Duodenal mucosa (tissue), 2 donors: ENCODE data around the gene CYP2R1.

ENCODE experiments used
- H3K27ac ChIP-seq: one replicate; pipeline ENCODE4 v1.7.0; 2013; ENCODE audit warnings: low read depth, low read length
- H3K27me3 ChIP-seq, 2 donors: one replicate each; pipeline ENCODE4 v1.7.0; 2013; ENCODE audit warnings: low read length in 2 of 2, control low read depth in 1 of 2; ENCODE audit not compliant: insufficient read depth in 2 of 2, control insufficient read depth in 1 of 2
- H3K36me3 ChIP-seq, 2 donors: one replicate each; pipeline ENCODE4 v1.7.0; 2013; ENCODE audit warnings: low read length in 2 of 2, control low read depth in 1 of 2; ENCODE audit not compliant: insufficient read depth in 2 of 2, control insufficient read depth in 1 of 2
- H3K4me1 ChIP-seq, 2 donors: one replicate each; pipeline ENCODE4 v1.7.0; 2013; ENCODE audit warnings: low read length in 2 of 2, control low read depth in 1 of 2; ENCODE audit not compliant: insufficient read depth in 2 of 2, control insufficient read depth in 1 of 2
- H3K4me3 ChIP-seq, 2 donors: one replicate each; pipeline ENCODE4 v1.7.0; 2013; ENCODE audit warnings: low read length in 2 of 2, low read depth in 1 of 2
- H3K9ac ChIP-seq, 2 donors: one replicate each; pipeline ENCODE4 v1.7.0; 2013; ENCODE audit warnings: low read length in 2 of 2, low read depth in 1 of 2
- H3K9me3 ChIP-seq, 2 donors: one replicate each; pipeline ENCODE4 v1.7.0; 2013; ENCODE audit warnings: low read length in 2 of 2, control low read depth in 1 of 2; ENCODE audit not compliant: control insufficient read depth in 1 of 2

The CYP2R1 gene, protein sequence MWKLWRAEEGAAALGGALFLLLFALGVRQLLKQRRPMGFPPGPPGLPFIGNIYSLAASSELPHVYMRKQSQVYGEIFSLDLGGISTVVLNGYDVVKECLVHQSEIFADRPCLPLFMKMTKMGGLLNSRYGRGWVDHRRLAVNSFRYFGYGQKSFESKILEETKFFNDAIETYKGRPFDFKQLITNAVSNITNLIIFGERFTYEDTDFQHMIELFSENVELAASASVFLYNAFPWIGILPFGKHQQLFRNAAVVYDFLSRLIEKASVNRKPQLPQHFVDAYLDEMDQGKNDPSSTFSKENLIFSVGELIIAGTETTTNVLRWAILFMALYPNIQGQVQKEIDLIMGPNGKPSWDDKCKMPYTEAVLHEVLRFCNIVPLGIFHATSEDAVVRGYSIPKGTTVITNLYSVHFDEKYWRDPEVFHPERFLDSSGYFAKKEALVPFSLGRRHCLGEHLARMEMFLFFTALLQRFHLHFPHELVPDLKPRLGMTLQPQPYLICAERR

DNA sequence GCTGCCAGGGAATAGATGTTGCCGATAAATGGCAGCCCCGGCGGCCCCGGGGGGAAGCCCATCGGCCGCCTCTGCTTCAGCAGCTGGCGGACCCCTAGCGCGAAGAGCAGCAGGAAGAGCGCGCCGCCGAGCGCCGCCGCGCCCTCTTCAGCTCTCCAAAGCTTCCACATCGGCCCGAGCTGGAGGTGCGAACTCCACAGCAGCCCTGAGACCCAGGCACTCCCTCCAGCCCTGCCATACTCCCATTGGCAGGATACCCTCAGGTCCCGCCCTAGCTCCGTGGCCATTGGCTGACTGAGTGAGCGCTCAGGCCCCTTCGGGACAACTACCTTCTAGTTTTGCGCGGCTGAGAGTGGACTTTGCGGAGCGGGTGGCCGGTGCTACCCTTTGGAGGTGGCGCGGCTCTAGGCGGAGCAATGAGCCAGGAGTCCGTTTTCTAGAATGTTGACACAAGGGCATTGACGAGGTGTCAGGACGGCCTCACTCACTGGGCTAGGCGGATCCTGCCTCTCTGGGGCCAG lies at the start of gene CYP2R1:
CYP2R1 (minus strand) TSS at position 196 of the 521 bp plus-strand sequence; CDS start at position 170, 26 bp downstream.
- peak within 1 kb of the TSS; percentile 80 for H3K27ac ChIP-seq

DNA sequence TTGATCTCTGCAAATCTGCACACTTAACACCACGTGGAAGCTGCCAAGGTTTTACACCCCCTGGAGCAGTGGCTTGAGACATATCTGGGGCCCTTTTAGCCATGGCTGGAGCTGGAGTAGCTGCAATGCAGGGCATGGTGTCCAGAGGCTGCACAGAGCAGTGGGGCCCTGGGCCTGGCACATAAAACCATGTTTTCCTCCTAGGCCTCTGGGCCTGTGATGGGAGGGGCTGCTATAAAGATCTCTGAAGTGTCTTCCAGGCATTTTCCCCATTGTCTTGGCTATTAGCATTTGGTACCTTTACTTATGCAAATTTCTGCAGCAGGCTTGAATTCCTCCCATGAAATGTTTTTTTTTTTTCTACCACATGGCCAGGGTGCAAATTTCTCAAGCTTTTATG lies 46.9 kb upstream of the CYP2R1 start:
- no peaks in the 10 kb centered on the region for H3K27me3 ChIP-seq
- no peak overlapping the region for H3K27ac ChIP-seq
- no peaks in the 10 kb centered on the region for H3K4me1 ChIP-seq
- H3K9ac ChIP-seq: no peak overlapping the region
- H3K36me3 ChIP-seq: no peaks in the 10 kb centered on the region
- no peak overlapping the region for H3K4me3 ChIP-seq
- no peaks in the 10 kb centered on the region for H3K9me3 ChIP-seq

More for the DNA sequence above, at the start of gene CYP2R1:
- Histone ChIP-seq H3K9ac (peak within 1 kb of the TSS; percentile 59 to 80), H3K4me1 (peaks cover under 1 to 11% of the 10 kb centered on the region in 2 donors), H3K4me3 (peak within 1 kb of the TSS; percentile 77 to 88), H3K27me3 (no peaks in the 10 kb centered on the region), H3K36me3 (no peaks in the 10 kb centered on the region), H3K9me3 (no peaks in the 10 kb centered on the region)

DNA sequence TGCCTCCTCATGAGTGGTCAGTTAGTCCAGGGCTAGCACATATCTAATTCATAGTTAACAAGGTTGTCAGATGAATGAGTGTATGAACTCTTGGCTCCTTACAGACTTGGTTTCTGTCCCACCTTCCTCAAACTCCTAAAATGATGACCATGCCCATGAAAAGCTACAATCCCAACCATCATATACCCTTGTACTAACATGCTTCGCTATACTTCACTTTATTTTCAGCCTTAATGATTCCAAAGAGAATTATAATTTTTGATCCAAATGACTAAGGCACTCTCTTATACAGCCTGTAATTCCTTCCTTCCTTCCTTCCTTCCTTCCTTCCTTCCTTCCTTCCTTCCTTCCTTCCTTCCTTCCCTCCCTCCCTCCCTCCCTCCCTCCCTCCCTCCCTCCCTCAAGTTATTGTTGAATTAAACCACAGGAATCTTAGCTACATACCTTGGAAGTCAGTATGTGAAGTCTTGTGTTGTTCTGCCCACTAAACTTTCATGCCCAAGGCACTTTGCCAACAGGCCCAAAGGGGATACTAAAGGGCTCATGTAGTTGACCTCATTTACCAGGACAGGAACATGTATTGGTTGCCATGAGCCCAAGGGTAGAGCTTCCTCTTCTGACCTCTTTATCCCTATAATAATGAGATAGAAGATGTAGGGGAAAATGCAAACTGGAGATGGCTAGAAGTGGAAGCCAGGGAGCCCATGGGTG lies 42.8 kb upstream of the CYP2R1 start:
- Histone ChIP-seq H3K4me1 (no peaks in the 10 kb centered on the region), H3K4me3 (no peak overlapping the region), H3K9me3 (no peaks in the 10 kb centered on the region), H3K36me3 (no peaks in the 10 kb centered on the region), H3K27me3 (no peaks in the 10 kb centered on the region), H3K9ac (no peak overlapping the region), H3K27ac (no peak overlapping the region)

DNA sequence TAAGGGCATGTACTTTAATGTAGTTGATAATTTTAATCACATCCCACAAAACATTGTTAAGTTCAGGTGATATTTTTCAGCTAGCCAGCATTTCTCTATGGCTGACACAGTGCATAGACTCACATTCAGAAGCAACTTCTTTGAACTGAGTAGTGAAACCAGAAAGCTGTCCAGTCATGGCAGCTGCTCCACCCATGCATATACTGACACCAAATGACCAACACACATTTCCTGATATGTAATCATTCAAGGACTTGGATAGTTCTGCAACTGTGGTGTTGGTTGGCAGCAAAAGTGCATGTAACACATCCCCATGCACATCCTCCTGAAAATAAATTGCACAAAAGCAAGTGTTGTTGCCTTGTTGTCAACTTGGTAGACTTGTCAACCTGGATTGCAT lies 40.4 kb upstream of the CYP2R1 start:
- no peaks in the 10 kb centered on the region for H3K4me1 ChIP-seq
- H3K9ac ChIP-seq: no peak overlapping the region
- no peak overlapping the region for H3K27ac ChIP-seq
- H3K4me3 ChIP-seq: no peak overlapping the region
- H3K36me3 ChIP-seq: no peaks in the 10 kb centered on the region
- no peaks in the 10 kb centered on the region for H3K9me3 ChIP-seq
- H3K27me3 ChIP-seq: no peaks in the 10 kb centered on the region

DNA sequence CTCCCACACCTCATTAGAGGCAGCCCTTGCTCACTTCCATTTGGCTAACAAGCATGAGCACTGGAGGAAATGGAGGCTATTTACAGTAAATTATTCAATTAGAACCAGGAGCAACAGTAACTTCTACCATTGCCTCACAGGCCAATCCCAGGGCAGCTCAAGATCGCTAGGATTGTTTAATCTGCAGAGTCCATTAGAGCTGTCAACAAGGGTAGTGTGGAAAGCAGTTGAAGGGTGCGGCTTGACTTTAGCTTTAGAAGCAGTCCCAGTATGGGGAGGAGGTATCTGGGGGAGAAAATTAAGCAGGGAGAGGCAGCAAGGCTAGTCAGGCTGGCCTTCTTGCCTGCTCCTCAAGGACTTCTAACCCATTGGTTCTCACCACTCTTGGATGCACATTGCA lies 38.3 kb upstream of the CYP2R1 start:
- H3K4me1 ChIP-seq: no peaks in the 10 kb centered on the region

DNA sequence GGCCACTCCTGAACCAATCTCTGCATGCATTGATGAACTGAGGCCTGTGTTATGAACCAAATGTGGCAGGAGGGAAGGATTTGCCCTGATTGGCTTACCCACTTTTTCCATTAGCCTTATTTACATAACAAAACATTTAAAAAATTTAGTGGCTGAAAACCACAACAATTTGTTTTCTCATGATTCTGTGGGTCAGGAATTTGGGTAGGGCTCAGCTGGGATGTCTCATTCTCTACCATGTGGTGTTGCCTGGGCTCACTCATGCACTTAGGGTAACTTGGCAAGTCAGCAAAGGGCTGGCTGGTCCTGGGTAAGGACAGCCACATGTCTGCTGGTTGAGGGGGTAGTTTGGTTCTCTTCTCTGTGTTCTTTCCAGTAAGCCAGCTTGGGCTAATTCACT lies 35.1 kb upstream of the CYP2R1 start:
- no peaks in the 10 kb centered on the region for H3K4me1 ChIP-seq
- no peak overlapping the region for H3K4me3 ChIP-seq
- H3K27ac ChIP-seq: no peak overlapping the region
- H3K9me3 ChIP-seq: no peaks in the 10 kb centered on the region
- no peak overlapping the region for H3K9ac ChIP-seq
- no peaks in the 10 kb centered on the region for H3K27me3 ChIP-seq
- H3K36me3 ChIP-seq: no peaks in the 10 kb centered on the region

More for the DNA sequence above, 38.3 kb upstream of the CYP2R1 start:
- no peaks in the 10 kb centered on the region for H3K27me3 ChIP-seq
- H3K9me3 ChIP-seq: no peaks in the 10 kb centered on the region
- no peaks in the 10 kb centered on the region for H3K36me3 ChIP-seq
- H3K27ac ChIP-seq: no peak overlapping the region
- no peak overlapping the region for H3K4me3 ChIP-seq
- H3K9ac ChIP-seq: no peak overlapping the region

DNA sequence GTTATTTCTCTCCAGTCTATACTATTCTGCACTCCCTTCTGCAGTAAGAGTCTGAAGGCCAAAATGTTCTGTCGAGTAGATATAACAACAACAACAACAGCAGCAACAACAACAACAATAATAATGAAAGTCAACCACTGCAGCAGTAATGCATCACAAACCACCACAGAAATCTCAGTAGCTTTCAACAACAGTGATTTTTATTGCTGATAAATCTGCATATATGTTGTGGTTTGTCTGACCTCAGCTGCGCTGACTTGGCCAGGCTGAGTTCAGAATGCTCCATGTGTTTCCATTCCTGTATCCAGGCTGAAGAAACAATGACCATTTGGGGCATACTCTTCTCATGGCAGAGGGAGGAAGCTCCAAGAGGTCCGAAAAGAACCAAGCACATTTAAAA lies 32.3 kb upstream of the CYP2R1 start:
- H3K27ac ChIP-seq: no peak overlapping the region
- H3K9me3 ChIP-seq: no peaks in the 10 kb centered on the region
- no peaks in the 10 kb centered on the region for H3K36me3 ChIP-seq
- H3K4me1 ChIP-seq: no peaks in the 10 kb centered on the region
- H3K4me3 ChIP-seq: no peak overlapping the region
- H3K9ac ChIP-seq: no peak overlapping the region
- no peaks in the 10 kb centered on the region for H3K27me3 ChIP-seq

DNA sequence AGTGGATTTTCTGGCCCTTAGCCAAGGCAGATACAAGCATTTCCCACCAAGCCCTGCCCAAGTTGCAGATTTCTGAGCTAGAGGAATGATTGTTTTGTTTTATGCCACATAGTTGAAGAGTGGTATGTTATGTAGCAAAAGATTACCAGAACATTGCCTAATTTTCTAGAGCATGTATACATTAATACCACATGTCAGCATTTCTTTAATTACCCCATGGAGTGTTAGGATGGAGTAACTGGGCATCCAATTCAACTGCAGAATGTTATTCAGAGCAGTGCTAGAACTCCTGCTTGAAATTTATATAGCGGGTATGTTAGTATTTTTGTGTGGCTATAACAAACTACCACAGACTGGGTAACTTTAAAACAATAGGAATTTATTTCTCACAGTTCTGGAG lies 24.4 kb upstream of the CYP2R1 start:
- Histone ChIP-seq H3K27ac (no peak overlapping the region), H3K27me3 (no peaks in the 10 kb centered on the region), H3K9ac (no peak overlapping the region), H3K9me3 (no peaks in the 10 kb centered on the region), H3K36me3 (no peaks in the 10 kb centered on the region), H3K4me3 (no peak overlapping the region), H3K4me1 (no peaks in the 10 kb centered on the region)

DNA sequence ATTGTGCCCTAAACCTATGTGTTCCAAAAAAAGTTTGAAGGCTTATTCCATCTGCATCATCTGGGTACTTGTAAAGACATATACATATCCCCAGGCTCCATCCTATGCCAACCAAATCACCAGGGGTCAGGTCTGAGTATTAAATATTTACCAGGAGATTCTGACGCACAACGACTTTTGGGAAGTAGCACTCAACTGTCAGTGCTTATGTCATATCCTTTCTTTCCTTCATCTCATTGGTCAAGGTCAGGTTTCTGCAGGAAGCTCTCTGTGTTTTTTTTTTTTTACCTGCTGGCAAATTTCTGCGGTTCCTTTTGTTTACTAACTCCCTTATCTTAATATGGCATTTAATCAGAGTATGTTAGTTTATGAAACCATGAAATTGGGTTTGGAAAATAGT lies 22.5 kb upstream of the CYP2R1 start:
- H3K27ac ChIP-seq: no peak overlapping the region
- no peaks in the 10 kb centered on the region for H3K4me1 ChIP-seq

DNA sequence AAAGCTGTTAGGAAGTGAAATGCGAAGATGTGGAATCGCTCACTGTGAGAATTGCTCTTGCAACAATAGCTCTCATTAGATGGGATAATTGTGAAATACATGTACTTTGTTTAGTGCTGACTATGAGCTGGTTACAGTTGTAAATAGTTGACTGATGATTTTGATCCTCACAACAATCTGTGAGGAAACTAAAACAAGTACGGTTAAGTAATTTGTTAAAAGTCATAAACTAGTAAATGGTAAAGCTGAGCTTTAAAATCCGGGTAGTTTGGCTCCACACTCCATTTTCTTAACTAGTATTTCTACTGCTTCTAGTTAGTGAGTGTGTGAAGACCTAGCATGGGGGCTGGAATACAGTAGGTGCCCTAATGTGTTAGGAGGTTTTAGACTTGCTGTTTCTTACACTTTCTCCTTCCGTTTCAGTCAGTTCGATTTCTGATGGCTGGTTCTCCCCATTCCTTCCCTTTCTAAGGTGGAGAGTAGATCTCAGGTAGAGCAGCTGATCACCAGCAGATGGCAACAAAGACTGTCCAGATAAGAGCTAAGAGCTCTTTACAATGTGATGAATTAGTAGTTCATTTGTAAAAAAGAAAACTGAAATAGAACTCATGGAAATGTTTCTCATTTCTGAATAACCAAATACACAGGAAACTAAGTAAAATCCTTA lies 16.3 kb upstream of the CYP2R1 start:
- Histone ChIP-seq H3K4me1 (peaks cover 4 to 13% of the 10 kb centered on the region in 2 donors), H3K27me3 (no peaks in the 10 kb centered on the region), H3K9me3 (no peaks in the 10 kb centered on the region), H3K36me3 (no peaks in the 10 kb centered on the region), H3K27ac (no peak overlapping the region), H3K4me3 (no peak overlapping the region), H3K9ac (no peak overlapping the region)

More for the DNA sequence above, 22.5 kb upstream of the CYP2R1 start:
- no peaks in the 10 kb centered on the region for H3K27me3 ChIP-seq
- no peak overlapping the region for H3K4me3 ChIP-seq
- H3K9ac ChIP-seq: no peak overlapping the region
- H3K36me3 ChIP-seq: no peaks in the 10 kb centered on the region
- H3K9me3 ChIP-seq: no peaks in the 10 kb centered on the region
